NCI-H1048 (cell line): Measurements from ENCODE around the gene NCDN.
"Not testable (repeated sequence)": the region's sequence is repeated elsewhere in the genome, so short reads cannot be mapped to it uniquely, and the experiment has no call there.

Source experiments
- DNase-seq: peaks from one replicate; lab custom pipeline; 2025; lab: John Stamatoyannopoulos, UW

Gene NCDN

GRCh38 chr1:35569936-35570335 lies 12.3 kb downstream of the NCDN start:
- DNase-seq = no peak

- DNase-seq = no peak
These were observed 13.1 kb downstream of the NCDN start for GRCh38 chr1:35570589-35571137.

GRCh38 chr1:35571263-35571662 lies 13.7 kb downstream of the NCDN start:
- DNase-seq = no peak

- DNase-seq = no peak
These were observed 14.7 kb downstream of the NCDN start for GRCh38 chr1:35572296-35572695.

- no peak for DNase-seq
These were observed 15.9 kb downstream of the NCDN start, which contains the start of gene TFAP2E for GRCh38 chr1:35573198-35574124. TFAP2E (plus strand) TSS chr1:35573314; CDS start chr1:35573578, 264 bp downstream.

GRCh38 chr1:35574125-35574654 lies 16.6 kb downstream of the NCDN start:
- no peak for DNase-seq

- DNase-seq = no peak
These were observed 17.2 kb downstream of the NCDN start for GRCh38 chr1:35574655-35575415.

- DNase-seq = no peak
These were observed 17.9 kb downstream of the NCDN start for GRCh38 chr1:35575416-35575958.

- DNase-seq = no peak
These were observed 18.6 kb downstream of the NCDN start for GRCh38 chr1:35576061-35576765.

- DNase-seq = not testable (repeated sequence)
These were observed 19.1 kb downstream of the NCDN start for GRCh38 chr1:35576766-35577070.

- DNase-seq = no peak
These were observed 19.7 kb downstream of the NCDN start for GRCh38 chr1:35577071-35577998.

- no peak for DNase-seq
These were observed 23.4 kb downstream of the NCDN start for GRCh38 chr1:35580949-35581388.

GRCh38 chr1:35581621-35582020 lies 24.0 kb downstream of the NCDN start:
- not testable (repeated sequence) for DNase-seq

GRCh38 chr1:35585281-35585680 lies 27.7 kb downstream of the NCDN start:
- no peak for DNase-seq

- DNase-seq = not testable (repeated sequence)
These were observed 28.2 kb downstream of the NCDN start for GRCh38 chr1:35585805-35586204.

GRCh38 chr1:35586808-35587207 lies 29.2 kb downstream of the NCDN start:
- no peak for DNase-seq

- no peak for DNase-seq
These were observed 30.1 kb downstream of the NCDN start for GRCh38 chr1:35587736-35588135.

- DNase-seq = no peak
These were observed 30.8 kb downstream of the NCDN start for GRCh38 chr1:35588197-35588910.

- no peak for DNase-seq
These were observed 32.2 kb downstream of the NCDN start for GRCh38 chr1:35589516-35590427.
